ENCODE results near the gene SERPINB11.

SERPINB11 gene

GRCh38 chr18:63700501-63700900, 2.3 kb upstream of the SERPINB11 start:
- TF ChIP-seq CTCF (IDR thresholded peaks at IDR 0.05; ENCODE audit: insufficient read depth, missing control alignments), result no peak
- no peak for FAIRE-seq

GRCh38 chr18:63701952-63702351, 808 bp upstream of the SERPINB11 start:
- FAIRE-seq (no peak), DNase-seq (ENCODE audit: insufficient read length, low spot score) (no peak)
- no peak for TF ChIP-seq CTCF (IDR thresholded peaks at IDR 0.05; ENCODE audit: insufficient read depth, missing control alignments)

More at GRCh38 chr18:63700501-63700900, 2.3 kb upstream of the SERPINB11 start:
- DNase-seq (ENCODE audit: insufficient read length, low spot score), result no peak

- FAIRE-seq (no peak), DNase-seq (ENCODE audit: insufficient read length, low spot score) (no peak)
- TF ChIP-seq CTCF (IDR thresholded peaks at IDR 0.05; ENCODE audit: insufficient read depth, missing control alignments), result no peak
These were observed 2.6 kb downstream of the SERPINB11 start for GRCh38 chr18:63705401-63705800.

- no peak for FAIRE-seq
- DNase-seq (ENCODE audit: insufficient read length, low spot score), result no peak
- no peak for TF ChIP-seq CTCF (IDR thresholded peaks at IDR 0.05; ENCODE audit: insufficient read depth, missing control alignments)
These were observed 5.1 kb downstream of the SERPINB11 start for GRCh38 chr18:63707816-63708215.

- TF ChIP-seq CTCF (IDR thresholded peaks at IDR 0.05; ENCODE audit: insufficient read depth, missing control alignments), result no peak
- FAIRE-seq (no peak), DNase-seq (ENCODE audit: insufficient read length, low spot score) (no peak)
These were observed 5.9 kb downstream of the SERPINB11 start for GRCh38 chr18:63708650-63709049.

- DNase-seq (ENCODE audit: insufficient read length, low spot score), result no peak
These were observed 23.1 kb downstream of the SERPINB11 start for GRCh38 chr18:63725682-63726480.

More at GRCh38 chr18:63725682-63726480, 23.1 kb downstream of the SERPINB11 start:
- peak; percentile 44 for FAIRE-seq
- TF ChIP-seq CTCF (IDR thresholded peaks at IDR 0.05; ENCODE audit: insufficient read depth, missing control alignments), result no peak
